ENCODE measurements around the gene ACTL8.

Gene ACTL8, protein sequence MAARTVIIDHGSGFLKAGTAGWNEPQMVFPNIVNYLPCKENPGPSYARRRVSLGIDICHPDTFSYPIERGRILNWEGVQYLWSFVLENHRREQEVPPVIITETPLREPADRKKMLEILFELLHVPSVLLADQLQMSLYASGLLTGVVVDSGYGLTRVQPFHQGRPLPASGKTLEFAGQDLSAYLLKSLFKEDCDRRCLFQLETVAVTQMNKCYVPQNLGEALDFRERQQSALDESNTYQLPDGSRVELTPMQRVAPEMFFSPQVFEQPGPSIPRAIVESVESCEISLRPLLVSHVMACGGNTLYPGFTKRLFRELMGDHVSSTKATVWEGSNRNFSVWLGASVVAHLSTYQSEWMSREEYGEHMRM

DNA sequence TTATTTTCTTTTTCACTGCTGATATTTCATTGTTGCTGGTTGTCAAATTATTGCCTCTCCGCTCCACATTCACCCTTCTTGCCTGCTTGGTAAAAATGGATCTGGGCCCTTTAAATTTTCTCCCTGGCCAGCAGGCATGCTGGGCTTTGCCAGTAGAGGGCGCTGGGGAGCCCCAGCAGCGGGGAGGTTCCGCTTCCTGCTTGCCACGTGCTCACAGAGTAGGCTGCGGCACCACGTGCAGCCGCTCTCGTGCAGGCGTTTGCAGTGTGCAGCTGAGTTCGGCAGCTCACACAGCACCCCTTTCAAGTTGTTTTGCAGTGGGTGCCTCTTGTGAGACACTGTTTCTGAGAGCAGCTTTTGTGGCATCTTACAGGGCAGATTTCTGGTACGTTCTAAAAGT, at the start of gene ACTL8:
ACTL8 (plus strand) TSS at position 214 of the 400 bp plus-strand sequence. CDS start 67,676 bp downstream, outside the sequence.
- Histone ChIP-seq H3K9ac (ENCODE audit: low read length) (no peak within 1 kb of the TSS), H3K4me1 (ENCODE audit: control insufficient read depth, insufficient read depth, low read length) (no peaks in the 10 kb centered on the region), H3K27me3 (ENCODE audit: control insufficient read depth, insufficient read depth, low read length) (no peaks in the 10 kb centered on the region), H3K27ac (ENCODE audit: low read depth, low read length) (no peak within 1 kb of the TSS), H3K4me3 (ENCODE audit: low read length) (no peak within 1 kb of the TSS), H3K36me3 (ENCODE audit: control insufficient read depth, insufficient read depth, low read length) (no peaks in the 10 kb centered on the region)

DNA sequence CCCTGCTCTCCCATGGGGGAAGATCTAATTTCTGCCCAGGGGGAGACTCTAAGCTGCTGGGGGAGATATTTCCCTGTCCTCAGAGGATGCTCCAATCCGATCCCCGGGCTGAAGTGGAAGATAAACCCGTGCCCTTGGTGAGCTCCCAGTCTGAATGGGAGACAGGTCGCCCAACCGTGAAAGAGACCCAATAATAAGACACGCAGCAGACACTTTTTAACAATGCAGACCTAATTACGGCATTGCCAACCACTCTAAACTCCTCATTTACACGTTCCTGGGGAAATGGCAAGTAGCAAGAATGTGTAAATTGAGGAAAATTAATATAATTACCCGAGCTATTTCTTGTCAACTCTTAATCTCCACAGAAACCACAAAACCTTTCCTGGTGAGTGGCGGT, 48.7 kb upstream of the ACTL8 start:
- Histone ChIP-seq H3K27ac (ENCODE audit: low read depth, low read length) (no peak overlapping the region), H3K4me1 (ENCODE audit: control insufficient read depth, insufficient read depth, low read length) (no peaks in the 10 kb centered on the region), H3K27me3 (ENCODE audit: control insufficient read depth, insufficient read depth, low read length) (peaks cover 3% of the 10 kb centered on the region), H3K36me3 (ENCODE audit: control insufficient read depth, insufficient read depth, low read length) (no peaks in the 10 kb centered on the region), H3K4me3 (ENCODE audit: low read length) (no peak overlapping the region), H3K9ac (ENCODE audit: low read length) (no peak overlapping the region)

DNA sequence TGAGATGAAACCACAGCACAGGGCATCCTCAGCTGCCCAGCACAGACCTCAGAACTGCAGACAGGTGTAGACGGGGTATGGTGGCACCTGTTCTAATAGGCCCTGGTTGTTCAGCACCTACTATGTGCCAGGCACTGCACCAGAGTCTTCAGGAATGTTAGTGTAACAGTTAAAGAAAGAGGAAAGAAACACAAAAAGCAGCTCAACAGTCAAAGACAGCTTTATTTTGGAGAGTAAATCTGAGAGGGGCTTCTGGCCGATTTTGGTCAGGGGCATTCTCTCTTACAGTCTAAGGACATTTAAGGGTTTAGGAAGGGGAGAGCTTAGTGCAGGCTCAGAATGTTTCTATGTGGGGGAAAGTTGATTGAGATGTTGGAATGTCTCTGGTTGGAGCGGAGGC, 45.2 kb upstream of the ACTL8 start:
- H3K27ac ChIP-seq (ENCODE audit: low read depth, low read length): no peak overlapping the region
- H3K4me1 ChIP-seq (ENCODE audit: control insufficient read depth, insufficient read depth, low read length): no peaks in the 10 kb centered on the region
- no peak overlapping the region for H3K4me3 ChIP-seq (ENCODE audit: low read length)
- no peaks in the 10 kb centered on the region for H3K36me3 ChIP-seq (ENCODE audit: control insufficient read depth, insufficient read depth, low read length)
- no peak overlapping the region for H3K9ac ChIP-seq (ENCODE audit: low read length)
- H3K27me3 ChIP-seq (ENCODE audit: control insufficient read depth, insufficient read depth, low read length): peaks cover 3% of the 10 kb centered on the region

DNA sequence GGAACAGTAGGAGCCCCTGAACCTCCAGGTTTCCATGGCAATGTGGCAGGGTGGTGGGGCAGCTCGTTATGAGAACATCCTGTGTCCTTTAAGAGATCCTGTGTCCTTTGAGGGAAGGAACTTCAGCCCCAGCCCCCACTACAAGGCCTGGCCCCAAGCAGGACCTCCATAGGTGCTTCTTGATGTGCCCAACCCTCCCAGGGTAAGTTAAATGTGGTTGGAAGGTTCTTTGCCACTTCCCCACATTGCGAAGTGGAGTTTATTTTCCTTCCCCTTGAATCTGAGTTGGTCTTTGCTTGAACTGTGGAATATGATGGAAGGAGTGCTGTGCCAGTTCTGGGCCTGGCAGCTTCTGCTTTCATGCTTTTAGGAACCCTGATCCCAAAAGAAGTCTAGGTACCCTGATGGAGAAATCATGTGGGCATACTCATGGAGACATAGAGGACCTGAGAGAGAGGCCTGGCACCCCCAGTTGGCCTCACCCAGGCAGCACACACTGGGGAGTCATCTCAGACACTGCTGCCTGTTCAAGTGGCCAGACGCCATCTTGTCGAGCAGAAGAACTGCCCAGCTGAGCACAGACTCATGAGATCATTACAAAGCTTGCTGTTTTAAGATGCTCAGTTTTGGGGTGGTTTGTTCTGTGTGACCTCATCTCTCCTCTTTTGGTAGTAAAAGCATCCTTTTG, 44.1 kb upstream of the ACTL8 start:
- H3K36me3 ChIP-seq (ENCODE audit: control insufficient read depth, insufficient read depth, low read length): no peaks in the 10 kb centered on the region
- H3K4me3 ChIP-seq (ENCODE audit: low read length): no peak overlapping the region
- H3K27me3 ChIP-seq (ENCODE audit: control insufficient read depth, insufficient read depth, low read length): peaks cover 3% of the 10 kb centered on the region
- no peaks in the 10 kb centered on the region for H3K4me1 ChIP-seq (ENCODE audit: control insufficient read depth, insufficient read depth, low read length)
- no peak overlapping the region for H3K9ac ChIP-seq (ENCODE audit: low read length)
- no peak overlapping the region for H3K27ac ChIP-seq (ENCODE audit: low read depth, low read length)

DNA sequence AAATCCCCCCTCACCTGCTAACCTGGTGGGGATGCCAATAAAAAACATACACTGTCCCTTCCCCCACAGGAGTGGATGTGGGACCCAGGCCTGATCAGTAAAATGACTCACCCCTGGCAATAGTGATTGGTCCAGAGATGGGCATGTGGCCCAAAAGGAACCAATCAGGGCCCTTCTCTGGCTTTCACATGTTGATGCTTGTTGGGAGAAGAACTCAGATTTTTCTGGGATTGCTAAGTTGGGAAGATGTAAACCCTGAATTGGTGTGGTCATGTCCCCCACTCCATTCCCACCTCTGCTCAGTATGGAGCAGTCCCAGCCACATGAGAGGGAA, 43.6 kb upstream of the ACTL8 start:
- H3K9ac ChIP-seq (ENCODE audit: low read length): no peak overlapping the region
- no peak overlapping the region for H3K27ac ChIP-seq (ENCODE audit: low read depth, low read length)
- peaks cover 3% of the 10 kb centered on the region for H3K27me3 ChIP-seq (ENCODE audit: control insufficient read depth, insufficient read depth, low read length)
- H3K4me1 ChIP-seq (ENCODE audit: control insufficient read depth, insufficient read depth, low read length): no peaks in the 10 kb centered on the region
- H3K36me3 ChIP-seq (ENCODE audit: control insufficient read depth, insufficient read depth, low read length): no peaks in the 10 kb centered on the region
- H3K4me3 ChIP-seq (ENCODE audit: low read length): no peak overlapping the region

DNA sequence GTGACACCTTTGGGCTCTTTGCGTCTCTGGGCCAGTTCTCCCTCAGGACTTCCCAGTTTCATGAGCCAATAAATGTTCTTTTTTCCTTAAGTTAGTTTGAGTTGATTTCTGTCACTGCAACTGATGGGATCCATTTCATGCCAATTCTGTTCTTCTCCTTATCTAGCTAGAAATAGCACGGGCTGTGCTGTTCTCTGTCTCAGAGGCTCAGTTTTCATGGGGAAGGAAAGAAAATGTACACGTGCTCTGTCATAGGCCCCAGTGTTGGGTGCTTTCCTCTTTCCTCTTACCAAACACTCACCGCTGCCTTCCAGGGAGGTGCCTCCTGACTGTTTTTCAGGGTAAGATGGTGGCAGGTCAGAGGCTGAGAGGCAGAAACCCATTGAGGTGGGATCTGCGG, 43.2 kb upstream of the ACTL8 start:
- H3K4me1 ChIP-seq (ENCODE audit: control insufficient read depth, insufficient read depth, low read length): no peaks in the 10 kb centered on the region
- H3K36me3 ChIP-seq (ENCODE audit: control insufficient read depth, insufficient read depth, low read length): no peaks in the 10 kb centered on the region
- H3K27ac ChIP-seq (ENCODE audit: low read depth, low read length): no peak overlapping the region
- no peak overlapping the region for H3K9ac ChIP-seq (ENCODE audit: low read length)
- H3K4me3 ChIP-seq (ENCODE audit: low read length): no peak overlapping the region
- peaks cover 3% of the 10 kb centered on the region for H3K27me3 ChIP-seq (ENCODE audit: control insufficient read depth, insufficient read depth, low read length)

DNA sequence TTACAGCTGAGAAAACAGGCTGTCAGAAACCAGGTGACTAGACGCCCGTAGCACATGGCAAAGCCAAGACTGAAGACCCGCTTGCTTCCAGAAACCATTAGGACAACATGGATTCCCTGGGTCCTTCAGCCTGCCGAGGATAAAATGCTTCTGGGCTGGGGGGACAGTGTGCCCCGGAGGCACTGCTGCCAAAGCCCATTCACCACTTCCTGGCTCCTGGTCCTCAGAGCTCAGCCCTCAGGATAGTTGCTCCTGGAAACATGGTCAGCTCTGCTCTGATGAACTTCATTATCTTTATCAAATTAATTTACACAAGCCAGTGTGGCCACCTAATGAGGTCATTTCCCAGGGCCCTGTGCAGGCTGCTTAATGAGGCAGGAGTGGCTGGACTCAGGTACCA, 41.1 kb upstream of the ACTL8 start:
- Histone ChIP-seq H3K27ac (ENCODE audit: low read depth, low read length) (no peak overlapping the region), H3K4me3 (ENCODE audit: low read length) (no peak overlapping the region), H3K27me3 (ENCODE audit: control insufficient read depth, insufficient read depth, low read length) (no peaks in the 10 kb centered on the region), H3K4me1 (ENCODE audit: control insufficient read depth, insufficient read depth, low read length) (no peaks in the 10 kb centered on the region), H3K36me3 (ENCODE audit: control insufficient read depth, insufficient read depth, low read length) (no peaks in the 10 kb centered on the region), H3K9ac (ENCODE audit: low read length) (no peak overlapping the region)

DNA sequence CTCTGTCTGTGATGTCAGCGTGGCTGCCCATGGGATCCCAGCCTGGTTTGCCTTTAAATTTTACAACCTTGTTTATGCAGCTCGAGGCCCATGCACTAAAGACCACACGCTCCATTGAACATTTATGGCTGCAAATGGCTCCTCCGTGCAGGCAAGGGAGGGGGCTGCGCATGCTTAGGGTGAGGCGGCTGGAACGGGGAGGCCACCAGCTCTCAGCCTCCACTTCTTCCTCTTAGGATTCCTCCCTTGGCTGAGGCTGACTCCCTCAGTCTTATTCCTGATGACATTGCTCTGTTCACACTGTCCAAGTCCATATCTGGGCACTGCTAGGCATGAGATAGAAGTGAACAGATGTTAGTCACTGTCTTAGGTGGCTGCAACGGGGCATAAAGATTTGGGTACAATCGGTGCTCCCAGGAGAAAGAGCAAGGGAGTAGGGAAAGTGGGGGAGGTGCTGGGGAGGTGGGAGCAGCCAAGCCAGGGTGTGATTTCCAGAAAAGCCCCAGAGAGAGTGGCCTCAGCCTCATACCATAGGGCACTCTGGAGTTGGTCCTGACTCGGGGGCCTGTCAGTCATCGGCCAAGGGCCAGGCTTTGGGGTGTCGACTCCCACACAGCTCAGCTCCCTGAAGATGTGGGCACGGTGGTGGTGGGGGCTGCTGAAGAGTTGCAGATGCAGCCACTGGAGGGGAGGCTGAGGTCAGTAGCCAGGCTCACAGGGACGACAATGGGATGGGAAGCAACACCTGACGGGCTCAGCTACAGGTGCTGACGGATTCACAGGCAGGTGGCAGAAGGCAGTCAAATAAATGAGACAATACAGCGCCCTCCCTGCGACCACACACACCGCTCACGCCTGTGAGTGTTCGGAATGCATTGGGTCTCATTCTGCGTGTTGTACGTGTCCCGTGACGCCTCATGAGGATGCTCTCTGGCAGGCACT, 37.3 kb upstream of the ACTL8 start:
- no peak overlapping the region for H3K4me3 ChIP-seq (ENCODE audit: low read length)
- no peak overlapping the region for H3K9ac ChIP-seq (ENCODE audit: low read length)
- no peaks in the 10 kb centered on the region for H3K27me3 ChIP-seq (ENCODE audit: control insufficient read depth, insufficient read depth, low read length)
- no peaks in the 10 kb centered on the region for H3K4me1 ChIP-seq (ENCODE audit: control insufficient read depth, insufficient read depth, low read length)
- no peaks in the 10 kb centered on the region for H3K36me3 ChIP-seq (ENCODE audit: control insufficient read depth, insufficient read depth, low read length)
- H3K27ac ChIP-seq (ENCODE audit: low read depth, low read length): no peak overlapping the region

DNA sequence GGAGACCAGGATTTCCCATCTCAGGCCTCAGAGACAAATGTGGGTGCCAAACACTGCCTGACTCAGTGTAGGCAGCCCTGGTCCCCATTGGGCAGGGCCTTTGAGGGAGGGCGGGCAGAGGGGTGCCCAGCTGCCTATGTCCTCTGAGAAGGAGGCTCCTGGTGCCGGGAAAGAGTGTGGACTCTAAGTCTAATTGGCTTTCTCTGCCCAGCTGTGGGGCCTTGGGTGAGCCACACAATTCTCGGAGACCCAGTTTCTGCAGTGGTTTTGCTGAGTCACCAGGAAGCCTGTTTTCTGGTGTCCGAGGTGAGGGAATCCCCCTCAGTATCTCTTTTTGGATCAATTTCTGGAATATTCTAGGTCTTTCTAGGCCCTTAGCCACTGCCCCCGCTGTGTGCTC, 35.3 kb upstream of the ACTL8 start:
- H3K4me1 ChIP-seq (ENCODE audit: control insufficient read depth, insufficient read depth, low read length): no peaks in the 10 kb centered on the region
- H3K4me3 ChIP-seq (ENCODE audit: low read length): no peak overlapping the region
- no peak overlapping the region for H3K9ac ChIP-seq (ENCODE audit: low read length)
- no peaks in the 10 kb centered on the region for H3K27me3 ChIP-seq (ENCODE audit: control insufficient read depth, insufficient read depth, low read length)
- H3K27ac ChIP-seq (ENCODE audit: low read depth, low read length): no peak overlapping the region
- H3K36me3 ChIP-seq (ENCODE audit: control insufficient read depth, insufficient read depth, low read length): no peaks in the 10 kb centered on the region

DNA sequence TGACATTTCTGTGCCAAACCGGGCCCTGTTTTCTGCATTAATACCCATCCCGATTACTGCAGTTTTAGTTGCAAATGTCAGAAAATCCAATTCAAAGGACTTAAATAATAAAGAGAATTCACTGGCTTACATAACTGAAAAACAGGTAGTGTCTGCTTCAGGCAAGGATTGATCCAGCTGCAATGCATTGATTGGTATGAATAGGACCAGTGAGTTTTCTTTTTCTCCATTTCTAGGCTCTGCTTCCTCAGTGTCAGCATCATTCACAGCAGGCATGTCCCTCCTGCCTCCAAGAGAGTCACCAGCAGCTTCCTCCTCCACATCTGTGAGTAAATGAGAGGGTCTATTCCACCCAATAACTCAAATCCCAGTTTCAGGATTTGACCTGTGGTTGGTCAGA, 33.7 kb upstream of the ACTL8 start:
- H3K36me3 ChIP-seq (ENCODE audit: control insufficient read depth, insufficient read depth, low read length): no peaks in the 10 kb centered on the region
- no peak overlapping the region for H3K27ac ChIP-seq (ENCODE audit: low read depth, low read length)
- no peak overlapping the region for H3K4me3 ChIP-seq (ENCODE audit: low read length)
- no peaks in the 10 kb centered on the region for H3K4me1 ChIP-seq (ENCODE audit: control insufficient read depth, insufficient read depth, low read length)
- no peak overlapping the region for H3K9ac ChIP-seq (ENCODE audit: low read length)
- no peaks in the 10 kb centered on the region for H3K27me3 ChIP-seq (ENCODE audit: control insufficient read depth, insufficient read depth, low read length)

DNA sequence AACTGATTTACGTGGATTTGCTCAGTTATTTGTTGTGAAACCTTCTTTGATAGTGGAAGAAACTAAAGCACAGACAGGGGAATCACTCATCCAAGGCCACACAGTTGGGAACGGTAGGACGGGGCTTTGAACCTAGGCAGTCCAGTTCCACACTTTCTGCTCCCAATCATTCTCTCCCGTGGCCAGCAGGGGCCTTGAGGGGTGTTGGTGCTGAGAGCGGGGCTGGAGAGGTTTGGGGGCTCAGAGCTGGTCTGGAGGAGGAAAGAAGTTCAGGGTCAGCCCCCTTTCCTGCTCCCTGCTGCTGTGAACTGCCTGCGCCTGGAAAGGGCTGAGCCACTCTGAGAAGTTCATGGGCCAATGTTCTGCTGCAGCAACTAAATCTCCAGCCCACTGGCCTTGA, 31.4 kb upstream of the ACTL8 start:
- Histone ChIP-seq H3K9ac (ENCODE audit: low read length) (no peak overlapping the region), H3K4me3 (ENCODE audit: low read length) (no peak overlapping the region), H3K4me1 (ENCODE audit: control insufficient read depth, insufficient read depth, low read length) (no peaks in the 10 kb centered on the region), H3K36me3 (ENCODE audit: control insufficient read depth, insufficient read depth, low read length) (no peaks in the 10 kb centered on the region), H3K27ac (ENCODE audit: low read depth, low read length) (no peak overlapping the region), H3K27me3 (ENCODE audit: control insufficient read depth, insufficient read depth, low read length) (no peaks in the 10 kb centered on the region)

DNA sequence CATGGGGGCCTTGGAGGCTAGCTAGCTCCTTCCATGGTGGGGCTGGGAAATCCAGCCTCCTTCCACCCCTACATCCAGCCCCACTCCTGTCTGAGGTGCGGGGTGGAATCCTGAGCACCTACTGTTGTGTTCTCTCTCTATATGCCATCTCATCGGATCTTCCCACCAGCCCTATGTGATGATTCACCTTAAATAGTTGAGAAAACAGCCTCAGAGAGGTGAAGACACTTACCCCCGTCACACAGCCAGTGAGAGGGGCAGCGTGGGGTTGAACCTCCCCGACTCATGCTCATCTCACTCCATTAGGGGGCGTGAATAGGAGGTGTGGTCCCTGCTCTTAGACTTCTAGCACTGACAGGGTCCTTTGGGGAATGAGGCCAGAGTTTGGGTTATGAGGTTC, 31.0 kb upstream of the ACTL8 start:
- no peak overlapping the region for H3K27ac ChIP-seq (ENCODE audit: low read depth, low read length)
- H3K9ac ChIP-seq (ENCODE audit: low read length): no peak overlapping the region
- H3K27me3 ChIP-seq (ENCODE audit: control insufficient read depth, insufficient read depth, low read length): peaks cover 2% of the 10 kb centered on the region
- H3K36me3 ChIP-seq (ENCODE audit: control insufficient read depth, insufficient read depth, low read length): no peaks in the 10 kb centered on the region
- H3K4me1 ChIP-seq (ENCODE audit: control insufficient read depth, insufficient read depth, low read length): no peaks in the 10 kb centered on the region
- no peak overlapping the region for H3K4me3 ChIP-seq (ENCODE audit: low read length)

Measured in rectal smooth muscle tissue (tissue), 1 donor.